HepG2 (cell line): ENCODE data around the gene RTRAF. TPM values are rescaled to one million over a fixed set of nuclear protein-coding genes. Genes with fewer than 3 reads are reported as not detected.

Source experiments
- ATAC-seq: fragments of 200-7000 bp; cut with Tn5 transposase; 3 replicates; pipeline ENCODE4 v1.9.1; 2020; ENCODE audit warnings: mild to moderate bottlenecking, moderate library complexity
- BruUV-seq: library from RNA; stranded (reverse); fragments of 400-500 nt; replicated peaks from 2 replicates; lab custom pipeline; 2021; lab: Mats Ljungman, UMichigan
- CTCF ChIA-PET: fragments of 300-600 bp; formaldehyde crosslinking; extraction: SDS; loops from one replicate; lab custom pipeline; 2021; ENCODE audit warnings: low total read pairs, inconsistent platforms, low intra/inter-chr PET ratio; lab: Yijun Ruan, JAX
- POLR2A ChIA-PET: fragments of 350-600 bp; sonication (Branson Sonifier 250); formaldehyde crosslinking; loops from one replicate; lab custom pipeline; 2020; ENCODE audit warnings: antibody characterized with exemption, inconsistent platforms; lab: Yijun Ruan, JAX
- DNase-seq: peaks from one replicate; pipeline ENCODE4 v3.0.0-alpha.2; 2015; ENCODE audit warnings: low spot score
- FAIRE-seq: peaks from 3 replicates; lab custom pipeline; 2011; peaks lifted over from hg19 to GRCh38; lab: Jason Lieb, UNC
- H2AFZ ChIP-seq: one replicate; pipeline ENCODE4 v1.6.1; 2011; ENCODE audit warnings: low read length, inconsistent platforms
- H3K27ac ChIP-seq: fragments of 300-600 bp; 3 replicates; pipeline ENCODE4 v1.8.0; 2011; ENCODE audit warnings: mixed run types, mild to moderate bottlenecking, mixed read lengths, low read length, inconsistent platforms; ENCODE audit not compliant: insufficient read depth; ENCODE audit errors: extremely low read length
- H3K27me3 ChIP-seq, 2 experiments: fragments of 200-600 bp in 1 of 2; 2 replicates in 1 of 2; 3 replicates in 1 of 2; pipeline versions ENCODE4 v1.6.0 to v1.8.0; 2011; ENCODE audit warnings: low read length in 2 of 2, mild to moderate bottlenecking in 2 of 2, moderate library complexity in 2 of 2, inconsistent platforms in 1 of 2; ENCODE audit not compliant: insufficient read depth in 2 of 2, control insufficient read depth in 1 of 2
- H3K36me3 ChIP-seq, 2 experiments: fragments of 200-600 bp in 1 of 2; replicated peaks in 1 of 2; 2 replicates in 1 of 2; 3 replicates in 1 of 2; pipeline versions ENCODE4 v1.5.1 to v1.8.0; 2011; ENCODE audit warnings: low read length in 2 of 2, inconsistent platforms in 1 of 2; ENCODE audit not compliant: insufficient read depth in 2 of 2, control insufficient read depth in 1 of 2
- H3K4me1 ChIP-seq: 2 replicates; pipeline ENCODE4 v1.5.1; 2012; ENCODE audit warnings: low read length, inconsistent platforms; ENCODE audit not compliant: insufficient read depth
- H3K4me2 ChIP-seq: 2 replicates; pipeline ENCODE4 v1.6.0; 2011; ENCODE audit warnings: low read depth, low read length, inconsistent platforms
- H3K4me3 ChIP-seq, 3 experiments: fragments of 200-600 bp in 1 of 3; sonication (generic), shearing (Covaris generic) in 1 of 3; replicated peaks in 1 of 3; 2 replicates each; pipeline ENCODE4 v1.5.1; 2011 to 2016; ENCODE audit warnings: low read length in 3 of 3, inconsistent platforms in 2 of 3, low read depth in 2 of 3, mild to moderate bottlenecking in 2 of 3, control low read depth in 1 of 3, mixed read lengths in 1 of 3; ENCODE audit not compliant: insufficient read depth in 1 of 3
- H3K79me2 ChIP-seq: one replicate; pipeline ENCODE4 v1.6.1; 2011; ENCODE audit warnings: low read length, inconsistent platforms; ENCODE audit not compliant: insufficient read depth
- H3K9ac ChIP-seq: 2 replicates; pipeline ENCODE4 v1.6.0; 2011; ENCODE audit warnings: mild to moderate bottlenecking, low read depth, low read length, inconsistent platforms; ENCODE audit not compliant: insufficient read depth
- H3K9me3 ChIP-seq: 2 replicates; pipeline ENCODE4 v1.5.1; 2012; ENCODE audit warnings: mild to moderate bottlenecking, low read length
- H4K20me1 ChIP-seq: 2 replicates; pipeline ENCODE4 v1.6.0; 2011; ENCODE audit warnings: inconsistent platforms, mild to moderate bottlenecking, low read length, moderate library complexity; ENCODE audit not compliant: insufficient read depth
- CTCF ChIP-seq: sonication (generic); formaldehyde crosslinking; IDR thresholded peaks from 2 replicates; pipeline ENCODE4 v1.5.0; 2020; ENCODE audit warnings: mild to moderate bottlenecking, missing genetic modification reagents, moderate library complexity
- FOXM1 ChIP-seq: sonication (generic); formaldehyde crosslinking; IDR thresholded peaks from 2 replicates; pipeline ENCODE4 v1.5.0; 2020; ENCODE audit warnings: missing genetic modification reagents
- RAD21 ChIP-seq: fragments of 450-650 bp; formaldehyde crosslinking; IDR thresholded peaks from 2 replicates; pipeline ENCODE4 v1.5.0; 2020; ENCODE audit warnings: mild to moderate bottlenecking
- SMC3 ChIP-seq: IDR thresholded peaks from 2 replicates; pipeline ENCODE4 v1.6.1; 2011; ENCODE audit warnings: low read length, improper control_type of control experiment
- STAG1 ChIP-seq: sonication (generic); formaldehyde crosslinking; IDR thresholded peaks from 2 replicates; pipeline ENCODE4 v1.4.0; 2020; ENCODE audit warnings: missing genetic modification reagents
- XRCC5 ChIP-seq: fragments of 200-400 bp; formaldehyde crosslinking; optimal IDR thresholded peaks from 2 replicates; pipeline ENCODE3; 2017; ENCODE audit warnings: mild to moderate bottlenecking, low read length
- WGBS: methylation state at CpG from one replicate; pipeline ENCODE4 v1.1.6; 2017; ENCODE audit warnings: low lambda C conversion rate; 5-methylcytosine and 5-hydroxymethylcytosine counted together
- in situ Hi-C: cut with HindIII; loops from 2 replicates; pipeline ENCODE4 v1.10.0; 2017; ENCODE audit warnings: low pct_unique_long_range_greater_than_20kb; ENCODE audit not compliant: extremely low pct_ligation_motif_present
- intact Hi-C: fragments of 100-400 bp; cut with micrococcal nuclease; formaldehyde crosslinking; loops from one replicate; pipeline ENCODE4 v1.10.0; 2022; ENCODE audit not compliant: unreplicated experiment
- polyA plus RNA-seq, 8 experiments: library from polyadenylated mRNA; depleted of rRNA in 3 of 8; stranded (reverse) in 7 of 8; unstranded in 1 of 8; fragments of >200 nt; fragmentation: Illumina TruSeq in 4 of 8; extraction: Trizol in 4 of 8; gene quantifications; 2 replicates each; pipeline versions ENCODE4 v1.2.1 to v1.2.3, GENCODE V29; 2011 to 2016; ENCODE audit warnings: low read depth in 4 of 8, missing spikeins in 1 of 8, mixed read lengths in 1 of 8; ENCODE audit not compliant: insufficient read depth in 1 of 8
- total RNA-seq, 5 experiments: library from RNA; depleted of rRNA; stranded (reverse); fragments of >200 nt; fragmentation: Illumina TruSeq; extraction: Trizol; gene quantifications; 2 replicates each; pipeline ENCODE4 v1.2.3, GENCODE V29; 2016; ENCODE audit warnings: low read depth in 1 of 5
- TF ChIP-seq, protein P1 (sequence below): IDR thresholded peaks from 2 replicates; pipeline ENCODE4 v1.6.1; 2016

Gene RTRAF
- total and polyA plus RNA-seq, 2 of the 13 experiments (the other 11 are each of a cell fraction or from before 2014, with no cell fraction given) = 137 to 258 TPM

- ChIA-PET POLR2A (no interaction called here), CTCF (interaction anchor here (1.4 kb wide), 1 partner anchor 88 kb away, joined by 23 read pairs; no protein-coding TSS in a partner anchor)
- FAIRE-seq (no peak), DNase-seq (peak; percentile 21), ATAC-seq (peak; percentile 98)
- no peaks in the 10 kb centered on the region for H3K79me2 ChIP-seq
- no peak overlapping the region for H3K9ac ChIP-seq
- TF ChIP-seq SMC3 (peak; percentile 49), FOXM1 (CRISPR knock-in tag) (no peak), CTCF (CRISPR knock-in tag) (peak; percentile 63), XRCC5 (peak; percentile 21), STAG1 (CRISPR knock-in tag) (peak; percentile 57), RAD21 (CRISPR knock-in tag) (peak; percentile 32; the same call in 1 of the 2 replicates)
- TF ChIP-seq, protein P1, sequence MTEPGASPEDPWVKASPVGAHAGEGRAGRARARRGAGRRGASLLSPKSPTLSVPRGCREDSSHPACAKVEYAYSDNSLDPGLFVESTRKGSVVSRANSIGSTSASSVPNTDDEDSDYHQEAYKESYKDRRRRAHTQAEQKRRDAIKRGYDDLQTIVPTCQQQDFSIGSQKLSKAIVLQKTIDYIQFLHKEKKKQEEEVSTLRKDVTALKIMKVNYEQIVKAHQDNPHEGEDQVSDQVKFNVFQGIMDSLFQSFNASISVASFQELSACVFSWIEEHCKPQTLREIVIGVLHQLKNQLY (CRISPR knock-in tag) = no peak
- H3K4me1 ChIP-seq = no peaks in the 10 kb centered on the region
- peaks cover 2 to 27% of the 10 kb centered on the region in 2 experiments; a peak in 3 of 5 replicates for H3K27me3 ChIP-seq
- in situ Hi-C loops (loop anchor here (5.0 kb wide), 1 partner anchor 89 kb away; no protein-coding TSS in a partner anchor), intact Hi-C loops (loop anchor here (1.0 kb wide), 1 partner anchor 88 kb away; no protein-coding TSS in a partner anchor)
- no peaks in the 10 kb centered on the region for H3K36me3 ChIP-seq
- no TSS peak for BruUV-seq
- H3K4me3 ChIP-seq = no peak overlapping the region
- no peaks in the 10 kb centered on the region for H4K20me1 ChIP-seq
- H2AFZ ChIP-seq = no peak overlapping the region
- no peak overlapping the region for H3K27ac ChIP-seq
- no peaks in the 10 kb centered on the region for H3K9me3 ChIP-seq
- WGBS = 12% methylated on average over 5 of the region's 5 CpGs
- no peak overlapping the region for H3K4me2 ChIP-seq
Observed at GRCh38 chr14:52043690-52044089, 54.3 kb downstream of the RTRAF start.
